SK-N-SH (cell line): ENCODE data around the gene VPS13C. TPM values are rescaled to one million over a fixed set of nuclear protein-coding genes. Genes with fewer than 3 reads are reported as not detected.
A peak's percentile ranks its signal among the peaks of the same experiment; 100 is the strongest.

Experiments
- CTCF ChIA-PET: fragments of 300-600, 350-600 bp; formaldehyde crosslinking; extraction: SDS; loops from one replicate; lab custom pipeline; 2021; lab: Yijun Ruan, JAX
- POLR2A ChIA-PET: fragments of 350-600 bp; sonication (Branson Sonifier 250); formaldehyde crosslinking; extraction: SDS; loops from one replicate; lab custom pipeline; 2020; ENCODE audit warnings: antibody characterized with exemption, inconsistent platforms; lab: Yijun Ruan, JAX
- DNase-seq: peaks from one replicate; pipeline ENCODE4 v3.0.0; 2012
- H2AFZ ChIP-seq: fragments of 200-600 bp; sonication (generic); 2 replicates; pipeline ENCODE4 v1.8.1; 2016; ENCODE audit warnings: antibody characterized with exemption, mild to moderate bottlenecking, low read depth
- H3F3A ChIP-seq: fragments of 200-600 bp; sonication (generic); replicated peaks from 2 replicates; pipeline ENCODE3; 2016; ENCODE audit warnings: antibody characterized with exemption, mild to moderate bottlenecking; ENCODE audit not compliant: insufficient read depth
- H3K27ac ChIP-seq, 2 experiments: fragments of 200-500 bp in 1 of 2; fragments of 200-600 bp in 1 of 2; sonication (Bioruptor generic) in 1 of 2; sonication (generic), shearing (Covaris generic) in 1 of 2; 2 replicates each; pipeline versions ENCODE4 v1.5.1 to v1.6.1; 2014 to 2016; ENCODE audit warnings: low read depth in 2 of 2, inconsistent platforms in 1 of 2, low read length in 1 of 2, mild to moderate bottlenecking in 1 of 2, mixed read lengths in 1 of 2
- H3K27me3 ChIP-seq: fragments of 200-600 bp; sonication (generic), shearing (Covaris generic); 2 replicates; pipeline ENCODE4 v1.6.1; 2016; ENCODE audit warnings: mixed run types; ENCODE audit not compliant: insufficient read depth
- H3K36me3 ChIP-seq, 2 experiments: fragments of 200-500 bp in 1 of 2; fragments of 200-600 bp in 1 of 2; sonication (Bioruptor generic) in 1 of 2; sonication (generic) in 1 of 2; replicated peaks in 1 of 2; 2 replicates each; pipeline versions ENCODE3 to v1.5.1; 2014 to 2016; ENCODE audit warnings: low read length in 1 of 2, mild to moderate bottlenecking in 1 of 2; ENCODE audit not compliant: insufficient read depth in 2 of 2, control insufficient read depth in 1 of 2
- H3K4me1 ChIP-seq, 2 experiments: fragments of 200-500 bp in 1 of 2; fragments of 200-600 bp in 1 of 2; sonication (Bioruptor generic) in 1 of 2; sonication (generic), shearing (Covaris generic) in 1 of 2; 2 replicates each; pipeline versions ENCODE4 v1.5.1 to v1.6.1; 2014 to 2016; ENCODE audit warnings: low read depth in 1 of 2, low read length in 1 of 2, mixed run types in 1 of 2; ENCODE audit not compliant: insufficient read depth in 2 of 2, control insufficient read depth in 1 of 2
- H3K4me2 ChIP-seq: fragments of 200-600 bp; sonication (generic), shearing (Covaris generic); 2 replicates; pipeline ENCODE4 v1.6.1; 2017; ENCODE audit warnings: mixed run types
- H3K4me3 ChIP-seq, 2 experiments: fragments of 200-500 bp in 1 of 2; fragments of 200-600 bp in 1 of 2; sonication (Bioruptor generic) in 1 of 2; sonication (generic), shearing (Covaris generic) in 1 of 2; 2 replicates each; pipeline versions ENCODE4 v1.5.1 to v1.8.1; 2014 to 2016; ENCODE audit warnings: low read depth in 2 of 2, inconsistent platforms in 1 of 2, low read length in 1 of 2, mild to moderate bottlenecking in 1 of 2, mixed read lengths in 1 of 2, moderate library complexity in 1 of 2
- H3K79me2 ChIP-seq: fragments of 200-600 bp; sonication (generic); 2 replicates; pipeline ENCODE4 v1.8.1; 2017; ENCODE audit warnings: mild to moderate bottlenecking; ENCODE audit not compliant: insufficient read depth
- H3K9ac ChIP-seq: fragments of 200-600 bp; sonication (generic); 2 replicates; pipeline ENCODE4 v1.6.1; 2017; ENCODE audit warnings: mixed run types
- H3K9me2 ChIP-seq: fragments of 200-600 bp; sonication (generic); 2 replicates; pipeline ENCODE4 v1.6.1; 2017; ENCODE audit warnings: mixed run types
- H3K9me3 ChIP-seq: fragments of 200-600 bp; sonication (generic); 2 replicates; pipeline ENCODE4 v1.6.1; 2017; ENCODE audit warnings: mixed run types, mild to moderate bottlenecking, moderate library complexity
- H4K20me1 ChIP-seq: fragments of 200-600 bp; sonication (generic); 2 replicates; pipeline ENCODE4 v1.6.1; 2017; ENCODE audit warnings: mild to moderate bottlenecking, mixed run types; ENCODE audit not compliant: insufficient read depth
- ELF1 ChIP-seq: IDR thresholded peaks from 2 replicates; pipeline ENCODE4 v1.4.0; 2012
- EP300 ChIP-seq, 2 experiments: IDR thresholded peaks; 2 replicates each; pipeline versions ENCODE4 v1.4.0 to v1.6.1; 2012; ENCODE audit warnings: borderline replicate concordance in 1 of 2, low read depth in 1 of 2, low read length in 1 of 2
- EZH2phosphoT487 ChIP-seq: fragments of 200-600 bp; sonication (generic); IDR thresholded peaks from 2 replicates; pipeline ENCODE4 v1.6.1; 2017; ENCODE audit warnings: low read depth, mixed run types, mild to moderate bottlenecking, antibody characterized with exemption, moderate library complexity, borderline replicate concordance
- FOSL2 ChIP-seq: IDR thresholded peaks from 2 replicates; pipeline ENCODE4 v1.4.0; 2012; ENCODE audit warnings: low read depth, mild to moderate bottlenecking, moderate library complexity, borderline replicate concordance
- FOXM1 ChIP-seq: IDR thresholded peaks from 2 replicates; pipeline ENCODE4 v1.4.0; 2012; ENCODE audit warnings: low read depth, mild to moderate bottlenecking
- GATA2 ChIP-seq: sonication (generic); formaldehyde crosslinking; IDR thresholded peaks from 2 replicates; pipeline ENCODE4 v1.5.0; 2020; ENCODE audit warnings: mild to moderate bottlenecking, missing genetic modification reagents
- JUND ChIP-seq: IDR thresholded peaks from 2 replicates; pipeline ENCODE4 v1.4.0; 2012
- MEF2A ChIP-seq: IDR thresholded peaks from 2 replicates; pipeline ENCODE4 v1.4.0; 2012; ENCODE audit warnings: low read depth, borderline replicate concordance
- NFIC ChIP-seq: IDR thresholded peaks from 2 replicates; pipeline ENCODE4 v1.4.0; 2012; ENCODE audit warnings: borderline replicate concordance
- PBX3 ChIP-seq: IDR thresholded peaks from 2 replicates; pipeline ENCODE4; 2012
- POLR2AphosphoS5 ChIP-seq: IDR thresholded peaks from 2 replicates; pipeline ENCODE4 v1.6.1; 2012; ENCODE audit warnings: low read depth, low read length
- RAD21 ChIP-seq: IDR thresholded peaks from 2 replicates; pipeline ENCODE4 v1.6.1; 2012; ENCODE audit warnings: mild to moderate bottlenecking, low read length
- RFX5 ChIP-seq: IDR thresholded peaks from 2 replicates; pipeline ENCODE4 v1.6.1; 2012; ENCODE audit warnings: mild to moderate bottlenecking, improper control_type of control experiment, low read length
- SIN3A ChIP-seq: IDR thresholded peaks from 2 replicates; pipeline ENCODE4 v1.6.1; 2012; ENCODE audit warnings: low read depth, mild to moderate bottlenecking, low read length, moderate library complexity, borderline replicate concordance
- TCF12 ChIP-seq: IDR thresholded peaks from 2 replicates; pipeline ENCODE4 v1.4.0; 2012
- TEAD4 ChIP-seq: IDR thresholded peaks from 2 replicates; pipeline ENCODE4 v1.4.0; 2012; ENCODE audit warnings: mild to moderate bottlenecking, borderline replicate concordance; ENCODE audit not compliant: insufficient read depth
- WGBS: methylation state at CpG from one replicate; pipeline ENCODE4 v1.1.6; 2017; ENCODE audit warnings: low lambda C conversion rate; 5-methylcytosine and 5-hydroxymethylcytosine counted together
- polyA plus RNA-seq, 3 experiments: library from polyadenylated mRNA; depleted of rRNA; stranded (reverse); fragments of >200 nt; gene quantifications; 2 replicates each; pipeline ENCODE4 v1.2.3, GENCODE V29; 2012
- TF ChIP-seq, protein P1 (sequence below): fragments of 150-350 bp; IDR thresholded peaks from 2 replicates; pipeline ENCODE4 v1.6.1; 2017; ENCODE audit warnings: antibody characterized with exemption, low read length, low read depth, borderline replicate concordance
- TF ChIP-seq, protein P2 (sequence below): IDR thresholded peaks from 2 replicates; pipeline ENCODE4 v1.4.0; 2012; ENCODE audit warnings: low read depth
- TF ChIP-seq, protein P3 (sequence below): IDR thresholded peaks from 2 replicates; pipeline ENCODE4 v1.6.1; 2012; ENCODE audit warnings: mild to moderate bottlenecking, low read depth, low read length, moderate library complexity

The VPS13C gene
- polyA plus RNA-seq, 1 of the 3 experiments (the other 2 are of a cell fraction): 5.7 TPM

GRCh38 chr15:62035256-62035924 is 24.9 kb downstream of the VPS13C start:
- no peaks in the 10 kb centered on the region for H3K9me2 ChIP-seq
- H3K9ac ChIP-seq: no peak overlapping the region
- no peak overlapping the region for H2AFZ ChIP-seq
- H3K4me1 ChIP-seq: peaks cover 0 to 25% of the 10 kb centered on the region in 2 experiments; a peak in 3 of 4 replicates
- no peaks in the 10 kb centered on the region for H3K27me3 ChIP-seq
- peaks cover 29% of the 10 kb centered on the region for H3F3A ChIP-seq
- no peaks in the 10 kb centered on the region; the same call in 1 of the 2 replicates for H3K9me3 ChIP-seq
- peak overlapping the region; percentile 63 to 83; a peak in 3 of 4 replicates for H3K27ac ChIP-seq
- ChIA-PET CTCF (interaction anchor here (0.7 kb wide), 1 partner anchor 89 kb away, joined by 3 read pairs; no protein-coding TSS in a partner anchor), POLR2A (no interaction called here)
- peaks cover 29 to 56% of the 10 kb centered on the region in 2 experiments for H3K36me3 ChIP-seq
- H4K20me1 ChIP-seq: no peaks in the 10 kb centered on the region
- TF ChIP-seq TEAD4 (peak; percentile 74; the same call in 1 of the 2 replicates), SIN3A (0 out of 2 replicates have a peak, but pooled peaks have one; percentile 62), RFX5 (no peak), JUND (peak; percentile 83), PBX3 (peak; percentile 86), NFIC (0 out of 2 replicates have a peak, but pooled peaks have one; percentile 14), MEF2A (peak; percentile 28; the same call in 1 of the 2 replicates), ELF1 (peak; percentile 21; the same call in 1 of the 2 replicates), TCF12 (peak; percentile 85), POLR2AphosphoS5 (0 out of 2 replicates have a peak, but pooled peaks have one; percentile 32), FOSL2 (peak; percentile 89), FOXM1 (no peak), GATA2 (CRISPR knock-in tag) (no peak), EP300 (IDR thresholded peaks at IDR 0.05; ENCODE audit: borderline replicate concordance in 1 of 2, low read depth in 1 of 2, low read length in 1 of 2) (peak in 1 of 2 experiments; percentile 53; a peak in 1 of 4 replicates), EZH2phosphoT487 (no peak), RAD21 (no peak)
- TF ChIP-seq, protein P1, sequence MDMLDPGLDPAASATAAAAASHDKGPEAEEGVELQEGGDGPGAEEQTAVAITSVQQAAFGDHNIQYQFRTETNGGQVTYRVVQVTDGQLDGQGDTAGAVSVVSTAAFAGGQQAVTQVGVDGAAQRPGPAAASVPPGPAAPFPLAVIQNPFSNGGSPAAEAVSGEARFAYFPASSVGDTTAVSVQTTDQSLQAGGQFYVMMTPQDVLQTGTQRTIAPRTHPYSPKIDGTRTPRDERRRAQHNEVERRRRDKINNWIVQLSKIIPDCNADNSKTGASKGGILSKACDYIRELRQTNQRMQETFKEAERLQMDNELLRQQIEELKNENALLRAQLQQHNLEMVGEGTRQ: no peak
- TF ChIP-seq, protein P2, sequence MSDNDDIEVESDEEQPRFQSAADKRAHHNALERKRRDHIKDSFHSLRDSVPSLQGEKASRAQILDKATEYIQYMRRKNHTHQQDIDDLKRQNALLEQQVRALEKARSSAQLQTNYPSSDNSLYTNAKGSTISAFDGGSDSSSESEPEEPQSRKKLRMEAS: peak; percentile 41; the same call in 1 of the 2 replicates
- TF ChIP-seq, protein P3, sequence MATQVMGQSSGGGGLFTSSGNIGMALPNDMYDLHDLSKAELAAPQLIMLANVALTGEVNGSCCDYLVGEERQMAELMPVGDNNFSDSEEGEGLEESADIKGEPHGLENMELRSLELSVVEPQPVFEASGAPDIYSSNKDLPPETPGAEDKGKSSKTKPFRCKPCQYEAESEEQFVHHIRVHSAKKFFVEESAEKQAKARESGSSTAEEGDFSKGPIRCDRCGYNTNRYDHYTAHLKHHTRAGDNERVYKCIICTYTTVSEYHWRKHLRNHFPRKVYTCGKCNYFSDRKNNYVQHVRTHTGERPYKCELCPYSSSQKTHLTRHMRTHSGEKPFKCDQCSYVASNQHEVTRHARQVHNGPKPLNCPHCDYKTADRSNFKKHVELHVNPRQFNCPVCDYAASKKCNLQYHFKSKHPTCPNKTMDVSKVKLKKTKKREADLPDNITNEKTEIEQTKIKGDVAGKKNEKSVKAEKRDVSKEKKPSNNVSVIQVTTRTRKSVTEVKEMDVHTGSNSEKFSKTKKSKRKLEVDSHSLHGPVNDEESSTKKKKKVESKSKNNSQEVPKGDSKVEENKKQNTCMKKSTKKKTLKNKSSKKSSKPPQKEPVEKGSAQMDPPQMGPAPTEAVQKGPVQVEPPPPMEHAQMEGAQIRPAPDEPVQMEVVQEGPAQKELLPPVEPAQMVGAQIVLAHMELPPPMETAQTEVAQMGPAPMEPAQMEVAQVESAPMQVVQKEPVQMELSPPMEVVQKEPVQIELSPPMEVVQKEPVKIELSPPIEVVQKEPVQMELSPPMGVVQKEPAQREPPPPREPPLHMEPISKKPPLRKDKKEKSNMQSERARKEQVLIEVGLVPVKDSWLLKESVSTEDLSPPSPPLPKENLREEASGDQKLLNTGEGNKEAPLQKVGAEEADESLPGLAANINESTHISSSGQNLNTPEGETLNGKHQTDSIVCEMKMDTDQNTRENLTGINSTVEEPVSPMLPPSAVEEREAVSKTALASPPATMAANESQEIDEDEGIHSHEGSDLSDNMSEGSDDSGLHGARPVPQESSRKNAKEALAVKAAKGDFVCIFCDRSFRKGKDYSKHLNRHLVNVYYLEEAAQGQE: no peak
- no peak for DNase-seq
- 36% methylated on average over 2 of the region's 2 CpGs for WGBS
- H3K4me2 ChIP-seq: peak overlapping the region; percentile 57; the same call in 1 of the 2 replicates
- H3K79me2 ChIP-seq: peaks cover 16% of the 10 kb centered on the region; the same call in 1 of the 2 replicates
- no peak overlapping the region for H3K4me3 ChIP-seq
